ENCODE measurements around the gene ACTL6A.

ACTL6A gene

GRCh38 chr3:179542375-179542774, 20.4 kb upstream of the ACTL6A start:
- TF ChIP-seq CTCF (IDR thresholded peaks at IDR 0.05; ENCODE audit: low read depth, low read length, poor library complexity, severe bottlenecking), result no peak
- no peak for TF ChIP-seq EZH2phosphoT487 (IDR thresholded peaks at IDR 0.05; ENCODE audit: borderline replicate concordance, low read length)
- H3K4me2 ChIP-seq (ENCODE audit: low read length), result no peak overlapping the region
- no peak overlapping the region for H3K4me3 ChIP-seq (ENCODE audit: low read length)
- no peak overlapping the region for H3K27ac ChIP-seq (ENCODE audit: low read depth, low read length)
- no peaks in the 10 kb centered on the region for H3K27me3 ChIP-seq (ENCODE audit: control insufficient read depth, low read length)
- no peaks in the 10 kb centered on the region for H4K20me1 ChIP-seq (ENCODE audit: control insufficient read depth, insufficient read depth, low read depth, low read length)
- H3K9me2 ChIP-seq (replicated peaks; ENCODE audit: control insufficient read depth, low read length), result no peaks in the 10 kb centered on the region
- H3K4me1 ChIP-seq (ENCODE audit: control insufficient read depth, low read length), result no peaks in the 10 kb centered on the region
- no peaks in the 10 kb centered on the region for H3K36me3 ChIP-seq (ENCODE audit: control insufficient read depth, low read length)
- H3K9me3 ChIP-seq (ENCODE audit: control insufficient read depth, insufficient read depth, low read length), result no peaks in the 10 kb centered on the region
- no peaks in the 10 kb centered on the region for H3K79me2 ChIP-seq (ENCODE audit: control insufficient read depth, low read length)
- no peaks in the 10 kb centered on the region for H3F3A ChIP-seq (ENCODE audit: control insufficient read depth, insufficient read depth)

- no peak for TF ChIP-seq EZH2phosphoT487 (IDR thresholded peaks at IDR 0.05; ENCODE audit: borderline replicate concordance, low read length)
- no peak for TF ChIP-seq CTCF (IDR thresholded peaks at IDR 0.05; ENCODE audit: low read depth, low read length, poor library complexity, severe bottlenecking)
- H3K9me2 ChIP-seq (replicated peaks; ENCODE audit: control insufficient read depth, low read length), result no peaks in the 10 kb centered on the region
- no peaks in the 10 kb centered on the region for H3F3A ChIP-seq (ENCODE audit: control insufficient read depth, insufficient read depth)
- H3K4me1 ChIP-seq (ENCODE audit: control insufficient read depth, low read length), result no peaks in the 10 kb centered on the region
- no peaks in the 10 kb centered on the region for H3K79me2 ChIP-seq (ENCODE audit: control insufficient read depth, low read length)
- H3K4me2 ChIP-seq (ENCODE audit: low read length), result no peak overlapping the region
- H3K9me3 ChIP-seq (ENCODE audit: control insufficient read depth, insufficient read depth, low read length), result no peaks in the 10 kb centered on the region
- H3K27ac ChIP-seq (ENCODE audit: low read depth, low read length), result no peak overlapping the region
- H3K27me3 ChIP-seq (ENCODE audit: control insufficient read depth, low read length), result no peaks in the 10 kb centered on the region
- no peak overlapping the region for H3K4me3 ChIP-seq (ENCODE audit: low read length)
- no peaks in the 10 kb centered on the region for H4K20me1 ChIP-seq (ENCODE audit: control insufficient read depth, insufficient read depth, low read depth, low read length)
- no peaks in the 10 kb centered on the region for H3K36me3 ChIP-seq (ENCODE audit: control insufficient read depth, low read length)
Measured at GRCh38 chr3:179544981-179545645, 17.6 kb upstream of the ACTL6A start.

- Histone ChIP-seq H3K36me3 (ENCODE audit: control insufficient read depth, low read length) (no peaks in the 10 kb centered on the region), H3K9me2 (replicated peaks; ENCODE audit: control insufficient read depth, low read length) (no peaks in the 10 kb centered on the region), H3K4me3 (ENCODE audit: low read length) (no peak overlapping the region), H3F3A (ENCODE audit: control insufficient read depth, insufficient read depth) (no peaks in the 10 kb centered on the region), H3K27me3 (ENCODE audit: control insufficient read depth, low read length) (no peaks in the 10 kb centered on the region), H3K27ac (ENCODE audit: low read depth, low read length) (no peak overlapping the region), H3K79me2 (ENCODE audit: control insufficient read depth, low read length) (no peaks in the 10 kb centered on the region), H4K20me1 (ENCODE audit: control insufficient read depth, insufficient read depth, low read depth, low read length) (no peaks in the 10 kb centered on the region), H3K4me1 (ENCODE audit: control insufficient read depth, low read length) (peaks cover 13% of the 10 kb centered on the region), H3K9me3 (ENCODE audit: control insufficient read depth, insufficient read depth, low read length) (no peaks in the 10 kb centered on the region), H3K4me2 (ENCODE audit: low read length) (no peak overlapping the region)
- no peak for TF ChIP-seq CTCF (IDR thresholded peaks at IDR 0.05; ENCODE audit: low read depth, low read length, poor library complexity, severe bottlenecking)
- no peak for TF ChIP-seq EZH2phosphoT487 (IDR thresholded peaks at IDR 0.05; ENCODE audit: borderline replicate concordance, low read length)
Measured at GRCh38 chr3:179546814-179547241, 15.9 kb upstream of the ACTL6A start.
